ENCODE measurements around the gene SETD1B.

- TF ChIP-seq ZNF8 (CRISPR knock-in tag; IDR thresholded peaks at IDR 0.05) (no peak), OSR1 (CRISPR knock-in tag; IDR thresholded peaks at IDR 0.05) (no peak), SNAI2 (CRISPR knock-in tag; IDR thresholded peaks at IDR 0.05) (no peak), PATZ1 (CRISPR knock-in tag; IDR thresholded peaks at IDR 0.05; ENCODE audit: borderline replicate concordance) (no peak), ZFP30 (CRISPR knock-in tag; IDR thresholded peaks at IDR 0.05) (no peak), RARB (CRISPR knock-in tag; IDR thresholded peaks at IDR 0.05) (no peak), TOX (CRISPR knock-in tag; IDR thresholded peaks at IDR 0.05; ENCODE audit: borderline replicate concordance) (no peak), BACH2 (CRISPR knock-in tag; IDR thresholded peaks at IDR 0.05; ENCODE audit: borderline replicate concordance) (no peak), ARNTL (CRISPR knock-in tag; IDR thresholded peaks at IDR 0.05; ENCODE audit: borderline replicate concordance, low read depth) (no peak), TSHZ2 (CRISPR knock-in tag; IDR thresholded peaks at IDR 0.05) (no peak), ESRRG (CRISPR knock-in tag; IDR thresholded peaks at IDR 0.05) (no peak)
- TF ChIP-seq, protein P1, sequence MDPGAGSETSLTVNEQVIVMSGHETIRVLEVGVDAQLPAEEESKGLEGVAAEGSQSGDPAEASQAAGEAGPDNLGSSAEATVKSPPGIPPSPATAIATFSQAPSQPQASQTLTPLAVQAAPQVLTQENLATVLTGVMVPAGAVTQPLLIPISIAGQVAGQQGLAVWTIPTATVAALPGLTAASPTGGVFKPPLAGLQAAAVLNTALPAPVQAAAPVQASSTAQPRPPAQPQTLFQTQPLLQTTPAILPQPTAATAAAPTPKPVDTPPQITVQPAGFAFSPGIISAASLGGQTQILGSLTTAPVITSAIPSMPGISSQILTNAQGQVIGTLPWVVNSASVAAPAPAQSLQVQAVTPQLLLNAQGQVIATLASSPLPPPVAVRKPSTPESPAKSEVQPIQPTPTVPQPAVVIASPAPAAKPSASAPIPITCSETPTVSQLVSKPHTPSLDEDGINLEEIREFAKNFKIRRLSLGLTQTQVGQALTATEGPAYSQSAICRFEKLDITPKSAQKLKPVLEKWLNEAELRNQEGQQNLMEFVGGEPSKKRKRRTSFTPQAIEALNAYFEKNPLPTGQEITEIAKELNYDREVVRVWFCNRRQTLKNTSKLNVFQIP (CRISPR knock-in tag; IDR thresholded peaks at IDR 0.05; ENCODE audit: borderline replicate concordance, low read depth) = no peak
Measured at GRCh38 chr12:121799156-121799841, 4.5 kb upstream of the SETD1B start.
